Epithelial cell of esophagus (primary cell): ENCODE measurements around the gene RAB11FIP3.
"Not testable (repeated sequence)": the region's sequence is repeated elsewhere in the genome, so short reads cannot be mapped to it uniquely, and the experiment has no call there.

Source experiments
- DNase-seq: peaks from one replicate; pipeline ENCODE4 v3.0.0; 2010; ENCODE audit warnings: low read depth
- H3K4me3 ChIP-seq: 2 replicates; pipeline ENCODE4 v1.5.1; 2011; ENCODE audit warnings: mild to moderate bottlenecking, low read length, control low read depth
- TF ChIP-seq, protein P1 (sequence below): IDR thresholded peaks from 2 replicates; pipeline ENCODE4 v1.5.1; 2011; ENCODE audit warnings: low read depth, mild to moderate bottlenecking, low read length, control low read depth, inconsistent platforms; ENCODE audit not compliant: insufficient read depth; ENCODE audit errors: missing control alignments

Gene RAB11FIP3

DNA sequence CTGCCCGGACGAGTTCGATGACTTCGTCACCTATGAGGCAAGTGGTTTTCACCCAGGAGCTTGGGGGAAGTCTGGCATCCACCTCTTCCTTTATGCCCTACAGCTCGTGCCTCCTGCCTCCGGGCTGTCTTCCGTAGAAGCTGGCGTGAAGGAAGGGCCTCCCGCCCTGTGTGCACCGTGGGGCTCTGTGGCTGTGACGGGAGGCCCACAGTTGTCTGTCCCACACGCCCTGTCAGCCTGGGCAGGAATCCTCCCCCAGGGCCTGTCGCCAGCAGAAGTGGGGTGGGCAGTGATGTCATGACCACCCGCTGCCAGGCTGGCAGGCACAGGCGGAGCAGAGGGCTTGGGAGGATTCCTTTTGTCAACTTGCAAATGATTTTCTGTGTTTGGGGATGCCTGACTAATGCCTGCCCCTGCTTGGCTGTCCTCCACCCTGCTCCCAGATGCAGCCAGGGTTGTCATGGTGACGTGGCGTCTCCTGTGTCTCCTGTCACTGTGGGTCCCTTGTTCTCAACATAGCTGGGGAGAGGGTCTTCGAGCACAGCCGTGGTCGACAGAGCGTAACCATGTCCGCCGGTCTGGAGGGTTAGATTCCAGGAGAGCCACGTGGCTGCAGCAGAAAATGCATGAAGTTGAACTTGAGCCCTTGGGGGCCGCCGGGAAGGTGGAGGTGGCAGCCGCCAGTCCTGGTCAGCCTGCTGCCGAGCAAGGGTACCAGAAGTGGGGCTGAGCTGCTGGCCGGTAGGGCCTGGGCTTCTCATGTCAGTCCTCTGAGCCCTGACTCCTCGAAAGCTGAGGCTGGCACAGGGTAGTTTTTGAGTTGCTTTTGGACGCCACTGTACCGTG is 46.1 kb downstream of the RAB11FIP3 start:
- TF ChIP-seq, protein P1, sequence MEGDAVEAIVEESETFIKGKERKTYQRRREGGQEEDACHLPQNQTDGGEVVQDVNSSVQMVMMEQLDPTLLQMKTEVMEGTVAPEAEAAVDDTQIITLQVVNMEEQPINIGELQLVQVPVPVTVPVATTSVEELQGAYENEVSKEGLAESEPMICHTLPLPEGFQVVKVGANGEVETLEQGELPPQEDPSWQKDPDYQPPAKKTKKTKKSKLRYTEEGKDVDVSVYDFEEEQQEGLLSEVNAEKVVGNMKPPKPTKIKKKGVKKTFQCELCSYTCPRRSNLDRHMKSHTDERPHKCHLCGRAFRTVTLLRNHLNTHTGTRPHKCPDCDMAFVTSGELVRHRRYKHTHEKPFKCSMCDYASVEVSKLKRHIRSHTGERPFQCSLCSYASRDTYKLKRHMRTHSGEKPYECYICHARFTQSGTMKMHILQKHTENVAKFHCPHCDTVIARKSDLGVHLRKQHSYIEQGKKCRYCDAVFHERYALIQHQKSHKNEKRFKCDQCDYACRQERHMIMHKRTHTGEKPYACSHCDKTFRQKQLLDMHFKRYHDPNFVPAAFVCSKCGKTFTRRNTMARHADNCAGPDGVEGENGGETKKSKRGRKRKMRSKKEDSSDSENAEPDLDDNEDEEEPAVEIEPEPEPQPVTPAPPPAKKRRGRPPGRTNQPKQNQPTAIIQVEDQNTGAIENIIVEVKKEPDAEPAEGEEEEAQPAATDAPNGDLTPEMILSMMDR: no peak
- H3K4me3 ChIP-seq: no peak overlapping the region
- DNase-seq: peak; percentile 67

DNA sequence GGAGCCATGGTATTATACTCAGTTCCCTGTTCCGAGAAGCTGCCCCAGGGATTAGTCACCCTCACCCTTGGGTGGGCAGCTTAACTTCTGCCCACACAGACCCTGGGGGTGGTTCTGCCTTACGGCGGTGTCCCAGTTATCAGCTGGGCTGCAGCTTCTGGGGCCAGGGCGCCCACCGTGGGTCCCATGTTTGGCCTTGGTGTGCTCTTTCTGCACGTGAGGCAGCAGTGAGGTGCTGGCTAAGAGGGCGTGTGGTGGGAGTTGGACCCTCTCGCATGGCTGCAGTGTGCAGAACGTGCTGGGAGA is 46.7 kb downstream of the RAB11FIP3 start:
- TF ChIP-seq, protein P1: no peak
- no peak for DNase-seq
- no peak overlapping the region for H3K4me3 ChIP-seq

DNA sequence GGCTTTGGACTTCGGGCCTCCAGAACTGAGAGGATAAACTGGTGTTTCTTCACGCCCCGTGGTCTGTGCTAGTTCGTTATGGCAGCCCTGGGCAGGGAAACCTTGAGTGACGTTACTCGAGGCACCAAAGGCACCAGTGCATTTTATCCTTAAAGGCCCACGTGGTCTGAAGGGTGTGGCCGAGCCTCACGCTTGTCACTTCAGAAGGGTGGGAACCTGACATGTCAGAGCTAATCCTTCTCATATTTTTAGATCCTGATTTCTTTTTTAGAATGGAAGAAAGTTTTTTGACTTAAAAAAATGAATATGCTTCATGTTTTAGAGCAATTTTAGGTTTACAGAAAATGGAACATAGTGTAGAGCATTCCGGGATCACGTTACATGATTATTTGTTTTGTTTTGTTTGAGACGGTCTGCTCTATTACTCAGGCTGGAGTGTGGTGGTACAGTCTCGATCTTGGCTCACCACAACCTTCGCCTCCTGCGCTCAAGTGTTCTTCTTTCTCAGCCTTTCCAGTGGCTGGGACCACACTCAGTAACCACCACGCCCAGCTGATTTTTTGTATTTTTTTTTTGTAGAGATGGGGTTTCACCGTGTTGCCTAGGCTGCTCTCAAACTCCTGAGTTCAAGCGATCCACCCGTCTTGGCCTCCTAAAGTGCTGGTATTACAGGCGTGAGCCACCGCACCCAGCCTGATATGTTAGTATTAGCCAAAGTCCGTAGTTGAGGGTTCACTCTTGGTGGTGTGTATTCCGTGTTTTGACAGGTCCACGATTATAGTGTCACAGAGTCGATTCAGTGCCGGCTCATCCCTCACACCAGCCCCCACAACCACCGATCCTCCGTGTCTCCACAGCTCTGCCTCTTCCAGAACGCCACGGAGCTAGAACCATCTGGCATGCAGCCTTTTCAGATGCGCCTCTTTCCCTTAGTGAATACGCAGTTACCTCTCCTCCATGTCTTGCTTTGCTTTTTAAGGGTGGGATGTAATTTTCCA is 47.9 kb downstream of the RAB11FIP3 start:
- no peak for DNase-seq
- TF ChIP-seq, protein P1: no peak
- H3K4me3 ChIP-seq: no peak overlapping the region

DNA sequence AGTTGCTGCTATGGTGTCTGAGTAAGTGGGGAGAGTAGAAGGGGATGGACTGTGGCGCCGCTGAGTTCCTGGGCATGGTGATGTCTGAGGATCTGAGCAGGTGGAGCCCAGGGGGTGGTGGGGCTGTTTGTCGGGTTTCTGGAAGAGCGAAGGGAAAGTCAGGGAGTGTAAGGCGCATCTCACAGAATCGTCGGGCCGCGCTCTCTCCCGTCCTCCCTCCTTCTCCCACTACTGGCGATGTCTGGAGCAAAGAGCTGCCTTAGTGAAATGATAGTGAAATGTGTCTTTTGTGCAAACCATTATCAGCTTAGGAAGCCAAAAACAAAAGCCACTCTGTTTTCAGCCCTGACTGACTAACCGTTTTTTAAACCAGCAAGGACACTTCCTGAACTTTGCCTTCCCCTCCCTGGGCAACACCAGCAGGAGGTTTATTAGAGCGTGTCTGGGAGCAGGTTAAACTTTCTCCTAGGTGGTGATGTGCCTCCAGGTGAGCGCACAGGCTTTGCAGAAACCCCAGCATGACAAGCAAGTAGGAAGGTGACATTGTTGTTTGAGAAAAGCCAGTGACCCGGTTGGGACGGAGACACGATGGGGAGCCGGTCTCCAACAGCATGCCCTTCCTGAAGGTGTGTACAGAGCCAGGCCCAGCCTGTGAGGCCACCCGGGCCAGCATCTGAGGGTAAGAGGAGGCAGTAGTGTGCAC is 49.1 kb downstream of the RAB11FIP3 start:
- DNase-seq: no peak

DNA sequence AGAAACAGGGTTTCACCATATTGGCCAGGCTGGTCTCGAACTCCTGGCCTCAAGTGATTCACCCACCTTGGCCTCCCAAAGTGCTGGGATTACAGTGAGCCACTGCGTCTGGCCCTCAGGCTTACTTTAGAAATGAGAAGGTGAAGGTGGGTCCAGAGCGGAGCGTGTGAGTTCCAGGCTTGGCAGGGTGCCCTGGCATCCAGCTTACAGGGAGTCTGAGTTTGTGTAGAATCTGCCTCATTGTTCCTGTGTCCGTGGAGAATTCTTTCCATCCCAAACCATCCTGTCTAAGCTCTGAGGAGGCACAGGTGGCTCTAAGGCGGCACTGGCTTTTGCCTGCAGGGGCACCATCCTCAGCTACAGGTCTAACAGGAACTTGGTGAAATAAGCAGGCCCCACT is 50.6 kb downstream of the RAB11FIP3 start:
- TF ChIP-seq, protein P1: no peak
- H3K4me3 ChIP-seq: no peak overlapping the region
- DNase-seq: no peak

More for the DNA sequence above, 49.1 kb downstream of the RAB11FIP3 start:
- TF ChIP-seq, protein P1: no peak
- H3K4me3 ChIP-seq: no peak overlapping the region

DNA sequence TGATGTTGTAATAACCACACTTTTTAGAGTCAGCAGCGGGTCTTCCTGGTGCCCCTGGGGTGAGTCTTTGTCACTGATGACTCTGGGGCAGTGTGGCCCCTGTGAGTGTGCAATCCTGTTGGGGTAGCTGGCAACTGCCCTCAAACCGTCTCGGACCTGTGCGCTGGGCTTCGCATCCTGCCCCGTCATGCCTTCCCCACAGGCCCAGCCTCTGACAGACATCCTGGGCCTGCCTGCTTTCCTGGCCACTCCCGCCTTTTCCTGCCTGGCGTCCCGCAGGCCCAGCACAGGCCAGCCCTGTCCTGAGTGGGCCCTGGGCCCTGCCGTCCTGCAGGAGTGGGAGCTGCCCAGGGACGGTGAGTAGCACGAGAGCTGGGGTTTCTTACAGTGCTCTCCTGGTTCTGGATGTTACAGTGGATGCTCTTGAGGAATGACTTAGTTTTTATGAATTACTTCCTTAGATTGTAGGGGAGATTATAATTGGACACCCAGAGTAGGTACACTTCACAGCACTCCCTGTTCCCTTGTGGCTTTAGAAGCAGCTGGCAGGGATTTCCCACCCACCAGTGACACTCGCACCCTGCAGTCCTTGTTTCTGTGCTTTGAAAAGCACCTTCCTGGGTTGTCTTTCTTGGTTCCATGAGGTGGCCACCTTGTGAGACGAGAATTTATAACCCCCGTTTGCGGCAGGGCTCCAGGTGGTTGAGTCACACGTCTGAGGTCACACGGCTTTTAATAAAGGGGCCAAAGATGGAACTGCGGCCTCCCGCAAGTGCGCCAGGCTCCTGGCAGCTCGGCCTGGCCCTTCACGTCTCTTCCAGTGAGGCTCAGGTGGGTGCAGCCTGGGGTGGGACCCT is 52.1 kb downstream of the RAB11FIP3 start:
- H3K4me3 ChIP-seq: no peak overlapping the region
- no peak for DNase-seq
- TF ChIP-seq, protein P1: no peak

DNA sequence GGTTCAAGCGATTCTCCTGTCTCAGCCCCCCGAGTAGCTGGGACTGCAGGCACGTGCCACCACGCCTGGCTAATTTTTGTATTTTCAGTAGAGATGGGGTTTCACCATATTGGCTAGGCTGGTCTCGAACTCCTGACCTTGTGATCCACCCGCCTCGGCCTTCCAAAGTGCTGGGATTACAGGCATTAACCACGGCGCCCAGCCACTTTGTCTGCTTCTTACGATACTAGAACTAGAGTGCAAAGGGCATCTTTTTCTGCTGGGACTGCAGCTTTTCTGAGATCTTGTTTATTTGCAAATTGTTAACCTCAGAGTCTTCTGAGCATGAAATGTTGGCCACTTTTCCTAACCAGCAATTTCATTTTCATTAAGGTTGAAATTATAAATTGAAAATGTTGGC is 52.8 kb downstream of the RAB11FIP3 start:
- not testable (repeated sequence) for H3K4me3 ChIP-seq, DNase-seq
